GM21825 (cell line): ENCODE measurements around the gene KIF1A.
"Not testable (repeated sequence)": the region's sequence is repeated elsewhere in the genome, so short reads cannot be mapped to it uniquely, and the experiment has no call there.

Experiments used
- ATAC-seq: cut with Tn5 transposase; IDR thresholded peaks from one replicate; pipeline ENCODE4 v1.9.1; 2021; ENCODE audit warnings: mild to moderate bottlenecking, moderate library complexity; ENCODE audit not compliant: unreplicated experiment

The KIF1A gene

DNA sequence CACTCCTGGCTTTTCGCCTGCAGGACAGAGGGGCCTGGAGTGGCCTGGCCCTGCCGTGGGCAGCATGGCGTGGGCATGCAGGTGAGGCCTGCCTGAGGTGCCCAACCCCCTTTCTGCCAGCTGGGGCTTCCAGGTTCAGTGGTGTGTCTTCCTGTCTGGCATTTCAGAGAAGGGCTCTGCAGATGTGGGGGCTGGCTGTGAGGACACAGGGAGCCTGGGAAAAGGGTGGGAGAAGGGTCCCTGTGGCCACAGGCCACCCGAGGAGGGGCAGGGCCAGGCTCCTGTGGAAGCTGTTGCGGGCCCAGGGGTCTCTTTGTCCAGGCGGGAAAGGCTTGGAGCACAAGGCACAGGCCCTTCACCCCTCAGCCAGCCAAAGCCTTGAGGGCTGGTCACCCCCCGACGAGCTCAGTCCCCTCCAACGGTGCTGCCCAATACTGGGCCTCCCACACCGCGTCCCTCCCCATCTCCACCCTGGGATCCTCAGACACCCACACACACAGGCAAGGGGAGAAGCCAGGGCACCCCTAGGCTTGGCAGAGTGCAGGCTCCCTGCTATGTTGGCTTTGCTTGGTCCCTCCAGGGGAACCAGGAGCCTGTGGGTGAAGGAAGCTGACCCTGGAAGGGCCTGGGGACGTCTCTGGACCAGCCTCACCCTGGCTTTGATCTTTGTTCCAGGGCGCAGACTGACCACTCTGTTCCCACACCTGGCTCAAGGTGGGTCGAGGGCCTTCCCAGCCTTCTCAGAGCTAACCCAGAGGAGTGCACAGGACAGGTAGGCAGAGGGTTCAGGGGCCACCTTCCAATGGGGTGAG is 132.1 kb downstream of the KIF1A start:
- no peak for ATAC-seq

DNA sequence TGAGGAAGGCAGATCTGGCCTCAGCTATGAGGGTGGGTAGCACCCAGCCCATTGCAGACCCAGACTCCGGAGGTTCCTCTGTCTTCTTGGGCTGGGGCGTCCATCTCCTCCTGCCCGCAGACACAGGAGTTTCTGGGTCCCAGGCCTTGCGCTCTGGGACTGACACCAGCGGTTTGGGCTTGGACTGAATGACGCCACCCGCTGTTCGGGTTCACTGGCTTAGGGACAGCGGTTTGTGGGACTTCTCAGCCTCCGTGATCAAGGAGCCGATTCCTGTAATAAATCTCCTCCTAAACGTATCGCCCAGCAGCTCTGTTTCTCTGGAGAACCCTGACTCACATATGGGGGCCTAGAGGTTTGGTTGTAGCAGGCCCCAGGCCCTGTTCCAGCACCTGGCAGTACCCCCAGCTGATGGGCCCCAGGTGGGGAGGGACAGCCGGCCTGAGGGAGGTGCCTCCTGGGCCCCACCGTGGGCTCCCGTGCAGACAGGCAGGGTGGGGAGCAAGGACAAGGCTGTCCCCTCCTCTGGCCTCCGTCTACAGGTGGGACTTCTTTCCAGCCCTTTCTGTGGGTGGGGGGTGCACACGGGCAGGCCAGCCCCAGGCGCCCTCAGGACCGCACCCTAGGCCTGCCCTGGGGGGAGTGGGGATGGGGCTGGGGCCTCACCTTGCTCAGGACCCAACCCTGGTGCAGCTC is 132.8 kb downstream of the KIF1A start:
- no peak for ATAC-seq

- ATAC-seq: no peak
These were observed 133.6 kb downstream of the KIF1A start for GRCh38 chr2:240686460-240686859.

DNA sequence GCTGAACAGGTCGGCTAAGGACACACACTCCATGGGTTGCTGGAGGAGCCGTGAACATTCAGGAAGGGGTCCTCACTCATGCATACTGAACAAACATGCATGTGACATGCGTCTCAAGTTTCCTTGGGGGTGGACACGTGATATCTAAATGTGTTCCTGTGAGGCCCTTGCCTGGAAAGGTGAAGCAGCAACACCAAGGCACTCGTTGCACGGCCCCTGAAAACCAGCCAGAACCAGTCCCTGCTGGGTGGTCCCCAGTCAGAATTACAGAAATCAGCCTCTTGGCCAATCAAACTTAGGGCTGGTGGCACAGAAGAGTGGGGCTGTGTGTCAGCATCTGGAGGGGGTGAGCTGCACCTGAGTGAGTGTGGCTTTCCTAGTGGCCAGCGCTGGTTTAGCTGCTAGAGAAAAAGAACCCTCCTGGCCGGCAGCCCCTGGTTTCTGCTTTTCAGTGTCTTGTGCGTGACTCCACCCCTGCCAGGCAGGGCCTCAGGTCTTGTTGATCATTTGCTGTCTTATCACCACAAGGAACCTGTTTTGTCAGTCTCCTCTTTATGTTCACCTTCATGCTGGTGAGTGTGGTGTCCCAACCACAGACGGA is 134.1 kb downstream of the KIF1A start:
- ATAC-seq: no peak

DNA sequence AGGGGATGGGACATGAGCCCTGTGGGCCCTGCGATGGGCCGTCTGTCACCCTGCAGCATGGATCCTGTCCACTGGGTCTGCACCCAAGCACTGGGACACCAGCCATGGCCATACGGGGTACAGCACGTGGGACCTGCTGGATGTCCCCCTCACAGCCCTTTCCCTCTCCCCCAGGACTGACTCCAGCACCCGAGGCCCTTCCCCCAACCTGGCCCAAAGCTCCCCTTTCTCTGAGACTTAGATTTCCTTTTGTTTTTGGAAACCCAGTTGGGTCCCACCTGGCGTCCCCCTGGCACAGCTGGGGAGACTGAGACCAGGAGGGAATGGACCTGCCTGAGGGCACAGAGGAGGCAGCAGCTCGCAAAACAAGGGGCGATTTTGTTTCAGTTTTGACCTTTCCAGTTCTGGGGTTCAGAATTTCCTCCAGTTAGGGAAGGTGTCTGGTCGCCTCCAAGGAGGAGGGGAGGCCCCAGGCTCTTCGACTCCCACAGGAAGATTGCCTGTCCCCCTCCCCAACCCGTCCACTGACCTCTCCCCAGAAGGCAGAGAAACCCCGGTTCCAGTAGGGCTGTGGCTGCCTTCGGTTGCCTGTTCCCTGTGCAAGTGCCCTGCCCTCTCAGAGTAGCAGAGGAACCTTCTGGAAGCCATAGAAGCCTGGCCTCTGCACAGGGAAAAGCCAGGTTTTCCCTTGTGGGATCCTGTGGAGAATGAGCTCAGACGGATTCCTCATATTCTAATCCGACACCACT is 135.9 kb downstream of the KIF1A start:
- ATAC-seq: not testable (repeated sequence)

DNA sequence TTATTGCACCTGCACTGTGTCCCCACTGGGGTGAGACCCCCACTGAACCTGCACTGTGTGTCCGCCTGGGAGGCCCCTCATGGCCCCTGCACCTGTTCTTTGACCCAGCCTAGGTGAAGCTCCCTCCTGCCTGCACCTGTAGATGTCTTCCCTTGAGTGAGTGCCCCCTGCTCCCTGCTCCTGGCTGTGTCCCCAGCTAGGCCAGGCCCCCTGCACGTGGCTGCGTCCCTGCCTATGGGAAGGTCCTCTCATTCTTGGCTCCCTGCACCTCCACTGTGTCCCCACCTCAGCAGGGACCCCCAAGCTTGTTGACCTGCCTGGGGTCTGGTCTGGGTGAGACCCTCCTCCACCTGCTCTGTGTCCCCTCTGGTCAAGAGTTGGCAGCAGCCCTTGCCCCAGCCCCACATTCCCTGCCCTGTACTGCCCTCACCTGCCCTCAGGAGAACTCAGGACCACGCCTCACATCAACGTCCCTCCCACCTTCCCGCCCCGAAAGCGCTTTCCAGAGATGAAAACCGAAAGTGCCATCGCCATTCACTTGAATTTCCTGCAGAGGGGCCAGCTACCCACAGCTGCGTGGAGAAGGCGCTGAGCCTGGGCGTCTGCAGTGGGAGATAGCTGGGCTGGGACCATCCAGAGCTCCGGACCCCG is 136.6 kb downstream of the KIF1A start:
- not testable (repeated sequence) for ATAC-seq

DNA sequence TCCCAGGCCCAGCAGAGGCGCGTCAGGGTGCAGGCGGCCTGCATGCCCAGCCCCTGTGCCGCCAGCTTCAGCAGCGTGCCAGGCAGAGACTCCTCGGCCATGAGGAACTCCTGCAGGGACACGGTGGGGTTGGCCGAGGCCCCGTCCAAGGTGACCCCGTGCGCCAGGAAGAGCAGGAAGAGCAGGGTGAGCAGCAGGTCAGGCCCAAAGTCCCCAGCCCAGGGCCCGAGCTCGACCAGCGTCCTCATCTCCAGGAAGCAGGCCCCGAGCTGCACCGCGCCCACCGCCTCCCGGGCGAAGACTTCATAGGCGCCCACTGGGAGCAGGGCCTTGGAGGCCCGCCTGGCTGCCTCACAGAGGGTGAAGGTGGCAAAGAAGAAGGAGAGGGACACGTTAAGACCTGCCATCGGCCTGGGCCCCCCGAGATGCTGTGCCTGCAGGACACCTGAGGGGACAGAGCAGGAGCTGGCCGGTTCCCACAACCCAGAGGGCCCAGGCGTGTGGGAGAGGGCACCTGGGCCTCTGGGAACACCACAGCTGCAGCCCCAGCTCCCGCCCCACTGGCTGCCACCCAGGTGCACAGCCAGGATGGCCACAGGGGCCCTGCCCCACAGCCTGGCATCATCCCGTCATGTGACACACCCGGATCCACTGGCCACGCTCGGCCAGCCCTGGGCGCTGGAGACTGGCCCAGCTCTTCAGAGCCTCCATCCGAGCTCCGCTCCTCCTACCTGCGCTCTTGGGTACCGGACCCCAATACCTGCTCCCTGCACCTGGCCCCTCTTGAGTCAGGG is 137.4 kb downstream of the KIF1A start, which contains the start of gene AQP12B:
Gene AQP12B, minus strand, starts transcription at position 455 of the 794 bp plus-strand sequence. Its CDS starts 48 bp downstream, at position 407.
- ATAC-seq: not testable (repeated sequence)

- not testable (repeated sequence) for ATAC-seq
These were observed 139.8 kb downstream of the KIF1A start for GRCh38 chr2:240680185-240680584.

DNA sequence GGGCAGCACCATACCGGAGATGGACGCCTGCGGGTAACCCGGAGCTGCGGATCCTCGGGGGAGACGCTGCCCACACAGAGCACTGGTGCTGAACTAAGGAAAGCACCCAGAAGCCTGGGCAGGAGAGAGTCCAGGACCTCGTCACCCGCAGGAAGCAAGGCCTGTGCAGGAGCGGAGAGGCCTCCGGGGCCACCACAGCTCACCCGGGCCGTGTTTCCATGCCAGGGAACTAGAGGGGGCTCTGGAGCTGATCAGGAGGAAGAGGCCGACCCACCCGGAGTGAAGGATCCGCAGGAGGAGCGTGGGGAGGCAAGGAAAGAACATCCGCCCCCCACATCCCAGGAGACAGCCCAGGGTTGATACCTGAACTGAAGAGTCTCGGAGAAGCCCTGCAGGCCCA is 141.1 kb downstream of the KIF1A start:
- ATAC-seq: not testable (repeated sequence)

DNA sequence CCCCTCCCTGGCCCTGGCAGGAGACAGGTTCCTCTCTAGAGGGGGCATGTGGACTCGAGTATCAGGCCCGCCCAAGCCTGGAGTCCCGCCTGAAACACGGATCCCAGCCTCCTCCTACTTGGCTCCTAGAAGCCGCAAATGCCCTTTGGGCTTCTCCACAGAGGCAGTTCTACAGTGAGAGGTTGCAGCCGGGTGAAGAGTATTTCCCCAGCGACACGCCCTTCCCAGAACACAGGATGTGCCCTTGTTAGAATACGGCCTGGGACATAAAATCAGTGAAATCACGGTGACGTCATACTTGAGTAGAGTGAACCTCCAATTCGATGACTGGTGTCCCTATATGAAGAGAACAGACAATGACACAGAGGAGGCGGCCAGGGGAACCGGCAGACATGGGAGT is 142.0 kb downstream of the KIF1A start:
- ATAC-seq: not testable (repeated sequence)

- not testable (repeated sequence) for ATAC-seq
These were observed 144.7 kb downstream of the KIF1A start for GRCh38 chr2:240675345-240675744.

- ATAC-seq: not testable (repeated sequence)
These were observed 145.4 kb downstream of the KIF1A start for GRCh38 chr2:240674461-240675184.

DNA sequence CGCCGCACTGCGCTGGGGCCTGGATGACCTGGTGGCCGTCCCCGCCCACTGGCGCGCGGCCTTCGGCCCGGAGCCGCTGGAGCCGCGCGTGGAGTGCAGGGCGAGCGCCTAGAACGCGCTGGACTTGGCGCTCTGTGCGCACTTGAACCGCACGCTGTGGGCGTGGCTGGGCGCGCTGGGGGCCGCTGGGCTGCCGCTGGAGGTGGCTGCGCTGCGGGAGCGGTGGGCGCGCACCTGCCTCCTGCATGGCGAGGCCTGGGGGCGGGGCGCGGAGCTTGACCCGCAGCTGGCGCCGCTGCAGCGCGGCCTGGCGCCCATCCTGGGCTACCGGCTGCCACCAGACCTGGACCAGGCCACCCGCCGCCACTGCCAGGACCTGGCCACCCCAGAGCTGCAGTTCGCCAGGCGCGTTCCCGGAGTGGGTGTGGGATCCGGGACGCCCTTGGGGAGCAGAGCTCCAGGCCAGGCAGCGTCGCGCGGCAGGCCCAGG is 147.3 kb downstream of the KIF1A start:
- ATAC-seq: no peak

DNA sequence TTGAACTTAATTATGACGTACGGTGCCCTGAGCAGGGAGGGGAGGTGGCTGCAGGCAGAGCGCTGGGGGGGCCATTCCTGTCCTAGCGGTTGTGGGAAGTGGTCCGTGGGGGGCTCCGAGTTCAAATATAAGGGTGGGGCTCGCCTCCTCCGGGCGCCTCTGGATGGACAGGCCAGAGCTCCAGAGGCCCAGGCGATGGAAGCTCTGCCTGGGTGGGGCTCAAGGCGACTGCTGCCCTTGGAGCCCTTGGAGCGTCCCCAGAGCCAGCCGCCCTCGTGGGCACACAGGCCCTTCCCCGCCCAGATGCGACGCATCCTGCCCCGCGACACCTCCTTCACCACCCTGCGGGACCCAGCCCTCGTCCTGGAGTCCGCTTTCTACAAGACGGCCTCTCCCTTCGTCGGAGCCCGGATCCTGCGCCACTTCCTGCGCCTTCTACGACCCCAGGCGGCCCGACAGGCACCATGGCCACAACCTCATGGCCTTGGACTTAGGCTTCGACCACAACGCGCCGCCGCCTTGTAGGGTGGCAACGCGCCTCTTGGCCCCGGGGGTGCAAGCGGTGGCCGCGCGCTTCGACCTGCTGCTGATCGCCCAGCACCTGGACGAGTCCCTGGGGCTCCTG is 147.8 kb downstream of the KIF1A start:
- ATAC-seq: no peak

- ATAC-seq: no peak
These were observed 149.1 kb downstream of the KIF1A start for GRCh38 chr2:240670950-240671349.

DNA sequence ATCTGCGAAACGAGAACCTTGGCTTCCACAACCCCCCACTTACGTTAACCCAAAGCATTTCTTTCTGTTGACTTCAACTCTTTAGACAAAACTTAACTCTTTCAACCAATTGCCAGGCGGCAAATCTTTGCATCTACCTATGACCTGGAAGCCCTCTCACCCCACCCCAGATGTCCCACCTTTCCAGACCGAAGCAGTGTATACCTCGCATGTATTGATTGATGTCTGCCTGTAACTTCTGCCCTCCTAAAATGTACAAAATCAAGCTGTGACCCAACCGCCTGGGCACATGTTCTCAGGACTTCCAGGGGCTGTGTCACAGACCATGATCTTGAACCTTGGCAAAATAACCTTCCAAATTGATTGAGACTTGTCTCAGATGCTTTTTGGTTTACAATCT is 149.6 kb downstream of the KIF1A start:
- ATAC-seq: no peak

- ATAC-seq: no peak
These were observed 155.4 kb downstream of the KIF1A start for GRCh38 chr2:240664622-240665021.
